HG03432 (cell line): ENCODE data around the gene CMSS1.
"Not testable (repeated sequence)": the region's sequence is repeated elsewhere in the genome, so short reads cannot be mapped to it uniquely, and the experiment has no call there.

Experiments used
- ATAC-seq: cut with Tn5 transposase; IDR thresholded peaks from one replicate; pipeline ENCODE4 v1.9.1; 2021; ENCODE audit warnings: mild to moderate bottlenecking, moderate library complexity; ENCODE audit not compliant: unreplicated experiment

Gene CMSS1

DNA sequence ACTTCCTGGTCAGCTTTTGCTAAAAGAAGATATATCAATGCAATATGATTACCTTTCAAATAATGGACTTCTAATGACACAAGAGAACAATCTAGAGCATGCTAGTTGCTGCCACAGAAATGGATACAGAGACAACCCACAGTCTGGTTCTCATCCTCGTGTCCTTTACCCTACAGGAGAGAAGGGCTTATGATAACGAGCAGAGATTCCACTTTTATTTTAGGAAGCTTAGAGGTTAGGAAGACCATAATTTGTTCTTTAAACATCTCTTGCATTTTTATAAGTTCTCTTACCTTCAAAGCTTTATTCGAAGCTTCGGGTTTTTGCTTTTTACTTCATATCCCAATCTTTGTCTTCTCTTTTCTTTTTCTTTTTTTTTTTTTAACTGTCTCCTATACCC lies 257.5 kb downstream of the CMSS1 start:
- ATAC-seq, result no peak

DNA sequence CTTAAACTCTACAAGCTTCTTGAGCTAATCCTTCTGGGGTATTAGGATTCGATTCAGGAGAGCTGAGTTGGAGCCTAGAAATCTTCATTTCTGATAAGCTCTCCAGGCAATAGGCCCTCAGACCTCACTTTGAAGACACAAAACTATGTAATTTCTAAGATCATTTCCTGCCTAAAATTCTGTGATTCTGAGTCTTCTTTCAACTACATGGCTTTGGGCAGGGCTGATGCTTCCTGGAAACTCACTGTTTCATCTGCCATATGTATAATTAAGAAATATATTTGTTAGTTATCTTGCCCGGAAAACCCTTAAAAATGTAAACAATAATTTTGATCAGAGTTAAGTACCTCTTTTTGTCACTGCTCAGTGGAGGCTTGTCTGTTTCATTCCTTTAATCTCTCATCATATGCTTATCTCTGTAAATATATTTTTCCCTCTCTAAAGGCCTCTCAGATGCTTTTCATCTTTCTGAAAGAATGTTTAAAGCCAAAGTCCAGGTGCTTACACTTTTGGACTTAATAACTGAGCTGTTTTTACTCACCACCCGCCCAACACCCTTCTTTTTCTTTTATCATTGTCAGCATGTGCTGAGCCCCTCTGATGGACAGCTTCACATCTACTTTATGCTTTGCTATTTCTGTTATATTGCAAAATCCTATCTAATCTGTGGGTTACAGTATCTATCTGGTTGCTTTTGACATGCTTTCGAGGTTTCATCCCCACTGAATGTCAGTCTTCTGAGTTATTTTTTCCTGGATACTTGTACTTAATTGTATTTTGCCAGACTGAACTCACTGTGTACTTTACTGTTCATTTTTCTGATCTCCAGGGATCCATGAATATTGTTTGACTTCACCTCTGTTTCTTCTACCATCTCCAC lies 258.4 kb downstream of the CMSS1 start:
- no peak for ATAC-seq

DNA sequence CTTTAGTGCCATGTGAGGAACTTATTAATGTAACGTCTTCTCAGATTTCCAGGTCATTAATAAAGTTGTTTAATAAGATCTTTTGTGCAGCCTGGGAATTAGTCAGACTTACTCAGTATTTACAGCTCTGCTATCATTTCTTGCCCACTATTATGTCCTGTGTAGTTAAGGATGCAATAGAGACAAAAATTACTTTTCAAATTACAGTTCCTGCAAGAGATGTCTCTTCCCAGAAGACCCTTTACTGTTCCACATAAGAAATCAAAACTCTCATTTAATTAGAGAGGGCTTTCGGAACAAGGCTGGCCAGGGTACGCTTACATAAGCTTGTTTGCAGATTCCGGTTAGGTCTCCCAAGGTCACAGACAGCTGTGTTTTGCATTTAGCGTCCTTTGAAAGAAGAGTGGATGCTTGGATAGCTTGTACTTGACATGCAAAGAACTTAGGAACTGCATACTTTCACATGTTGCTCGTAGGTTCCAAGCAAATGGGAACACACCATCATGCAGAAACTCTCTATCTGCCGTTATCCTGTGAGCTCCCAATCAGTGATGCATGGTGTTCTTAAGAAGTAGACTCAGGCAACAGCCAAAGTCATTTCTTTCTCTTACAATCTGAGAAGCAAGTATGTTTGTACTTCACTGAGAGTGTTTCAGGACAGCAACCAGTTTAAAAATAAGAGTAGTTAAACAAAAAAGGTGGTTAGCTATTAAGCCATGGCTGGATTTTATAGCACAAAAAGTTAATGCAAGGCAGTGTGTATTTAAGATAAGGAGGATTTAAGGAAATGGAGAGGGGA lies 259.3 kb downstream of the CMSS1 start:
- no peak for ATAC-seq

DNA sequence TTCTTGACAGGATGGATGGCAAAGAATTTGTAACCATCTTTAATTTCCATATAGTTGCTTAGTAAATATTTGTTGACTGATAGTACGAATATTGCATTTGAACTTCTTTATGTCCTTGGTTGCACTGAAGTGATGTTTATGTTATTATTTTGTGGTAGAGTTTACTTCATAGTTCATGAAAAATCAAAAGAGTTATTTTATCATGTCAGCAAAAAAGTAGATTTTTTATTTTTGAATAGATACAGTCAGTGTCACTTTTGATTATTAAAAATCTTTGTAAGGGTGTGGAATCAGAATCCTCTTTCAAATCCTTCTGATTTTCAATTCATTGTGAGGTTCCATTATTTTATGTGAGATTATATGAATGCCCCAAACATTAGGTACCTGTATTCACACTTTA lies 261.7 kb downstream of the CMSS1 start:
- ATAC-seq, result no peak

DNA sequence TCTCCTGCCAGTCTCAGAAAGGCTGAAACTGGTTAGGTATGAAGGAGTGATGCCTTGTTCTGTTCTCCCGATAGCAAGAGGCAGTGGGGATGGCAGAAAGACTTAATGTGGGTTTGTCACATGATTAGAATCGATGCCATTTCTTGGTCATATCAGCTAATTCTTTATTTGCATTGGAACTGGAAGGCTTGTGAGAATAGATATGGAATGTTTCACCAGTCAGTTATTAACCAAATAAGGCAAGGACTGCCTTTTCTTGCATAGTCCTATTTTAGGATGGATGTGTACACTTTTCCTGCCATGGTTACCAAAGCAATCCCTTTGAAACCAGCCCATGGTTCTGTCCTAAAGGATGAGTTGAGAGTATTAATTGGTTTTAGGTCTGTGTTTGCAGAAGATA lies 262.9 kb downstream of the CMSS1 start:
- no peak for ATAC-seq

DNA sequence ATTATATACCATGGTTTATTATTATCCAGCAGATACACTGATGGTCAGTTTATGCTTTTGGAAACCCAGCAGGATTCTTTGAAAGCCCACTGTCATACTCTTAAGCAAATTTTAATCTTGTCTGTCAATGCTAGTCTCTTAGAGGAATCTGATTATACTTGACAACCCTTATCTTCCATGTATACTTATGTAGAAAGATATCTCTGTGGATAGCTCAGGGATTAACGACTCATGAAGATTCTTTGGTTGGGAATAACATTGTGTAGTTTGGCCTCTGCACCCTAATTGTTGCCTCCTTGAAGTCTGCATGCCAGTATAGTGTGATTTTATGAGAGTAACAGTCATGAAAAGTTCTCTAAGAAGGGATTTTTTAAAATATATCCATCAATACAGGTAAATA lies 263.6 kb downstream of the CMSS1 start:
- ATAC-seq, result no peak

DNA sequence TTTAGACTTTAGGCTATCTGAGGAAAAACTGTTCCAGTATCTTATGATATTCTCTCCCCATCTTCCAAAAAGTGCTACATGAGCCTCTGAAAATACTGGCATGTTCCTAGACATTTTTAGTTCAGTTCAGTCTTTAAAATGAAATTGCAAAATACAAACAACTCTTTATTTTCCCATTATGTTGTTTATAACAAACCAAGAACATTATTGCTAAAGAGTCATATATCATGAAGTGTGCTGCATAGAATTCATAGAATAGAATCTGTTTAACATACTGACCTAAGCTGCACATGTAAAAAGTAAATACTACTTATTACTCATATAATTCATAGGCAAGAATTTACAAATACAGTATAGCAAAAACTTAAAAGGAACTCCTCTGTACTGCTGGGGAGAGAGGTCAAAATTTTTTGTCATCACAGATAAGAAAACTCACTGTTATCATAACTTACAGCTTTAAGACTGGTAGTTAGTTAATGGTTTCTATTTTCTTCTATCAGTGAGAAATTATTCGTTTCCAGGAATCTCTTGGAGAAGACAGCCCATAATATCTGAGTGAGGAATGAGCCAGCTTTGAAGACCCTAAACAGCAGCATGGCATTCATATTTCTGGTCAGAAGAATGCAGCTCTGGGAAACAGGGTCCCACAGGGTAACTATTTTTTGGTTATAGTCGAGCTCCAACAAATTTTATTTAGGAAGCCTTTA lies 264.5 kb downstream of the CMSS1 start:
- ATAC-seq, result no peak

DNA sequence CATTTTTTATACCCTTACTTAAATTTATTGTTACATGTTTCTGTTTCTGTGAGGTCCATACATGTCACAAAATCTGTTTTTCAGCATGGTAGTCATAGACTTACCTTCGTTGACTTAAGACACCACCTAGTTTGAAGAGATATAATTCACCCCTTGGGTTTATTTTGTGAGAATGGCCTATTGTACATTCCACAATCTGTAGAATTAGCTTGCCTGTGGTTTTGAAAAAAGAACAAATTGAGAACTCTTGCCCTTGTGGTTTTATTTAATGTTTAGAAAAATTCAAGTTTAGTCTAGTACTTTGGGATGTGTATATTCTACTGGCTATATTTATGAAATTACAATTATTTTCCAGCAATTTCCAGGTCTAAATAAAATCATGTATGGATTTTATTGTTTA lies 265.1 kb downstream of the CMSS1 start:
- no peak for ATAC-seq

DNA sequence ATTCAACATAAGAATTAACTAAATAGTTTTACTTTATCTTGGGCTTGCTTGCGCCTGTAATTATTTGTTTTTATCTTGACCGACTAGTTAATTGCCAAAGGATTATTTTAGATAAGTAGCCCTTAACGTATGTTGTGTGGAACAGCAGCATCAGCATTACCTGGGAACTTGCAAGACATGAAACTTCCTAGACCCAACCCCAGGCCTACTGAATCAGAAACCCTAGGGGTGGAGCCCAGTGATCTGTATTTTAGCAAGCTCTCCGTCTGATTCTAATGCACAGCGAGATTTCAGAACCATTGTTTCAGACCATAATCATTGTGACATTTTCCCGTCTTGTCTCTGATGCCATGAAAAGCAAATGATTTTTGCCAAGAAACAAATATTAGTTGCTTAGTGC lies 265.5 kb downstream of the CMSS1 start:
- ATAC-seq, result no peak

DNA sequence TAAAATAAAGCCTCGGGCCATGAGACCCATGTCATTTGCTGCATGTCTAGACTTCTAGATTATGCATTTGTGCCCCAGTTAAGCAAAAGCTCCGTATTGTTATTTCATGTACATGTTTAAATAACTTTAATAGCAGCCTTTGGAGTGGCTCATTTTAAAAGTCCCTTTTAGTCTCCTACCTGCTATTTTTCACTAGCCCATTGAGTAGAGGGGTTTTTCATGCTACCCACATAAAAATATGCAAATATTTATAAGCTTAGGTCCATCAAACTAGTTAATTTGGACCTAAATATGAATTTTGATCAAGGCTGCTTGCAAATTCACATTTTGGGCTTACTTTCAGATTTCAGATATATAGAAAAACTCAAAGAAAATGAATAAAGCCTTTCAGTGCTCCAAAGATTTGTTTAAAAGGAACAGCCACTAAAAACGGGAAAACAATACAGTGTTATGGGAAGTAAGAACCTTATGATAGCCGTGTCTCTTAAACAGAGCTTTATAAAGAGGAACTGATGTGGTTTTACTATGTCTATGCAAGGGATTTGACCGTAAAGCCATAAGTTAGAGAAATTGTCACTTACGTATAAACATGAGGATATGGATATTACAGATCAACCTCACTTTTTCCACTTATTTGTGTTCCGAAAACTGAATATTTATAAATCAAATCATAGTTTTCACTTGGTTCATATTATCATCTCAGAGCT lies 266.6 kb downstream of the CMSS1 start:
- no peak for ATAC-seq

DNA sequence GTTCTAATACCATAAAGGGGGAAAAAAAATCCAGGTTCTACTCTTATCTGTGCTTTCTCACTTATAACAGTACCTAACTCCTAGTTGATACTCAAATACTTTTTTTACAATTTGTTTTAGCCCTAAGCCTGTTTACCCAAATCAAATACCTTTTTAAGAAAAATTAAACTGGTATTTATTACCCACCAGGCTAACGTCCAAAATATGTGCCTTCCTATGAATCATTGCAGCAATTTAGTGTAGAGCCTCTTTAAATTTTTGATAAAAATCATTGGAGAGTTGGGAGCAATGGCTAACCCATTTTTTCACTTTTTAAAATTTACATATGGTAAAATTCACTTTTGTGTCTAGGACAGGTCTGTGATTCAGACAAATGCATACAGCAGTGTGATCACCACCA lies 268.7 kb downstream of the CMSS1 start:
- no peak for ATAC-seq

DNA sequence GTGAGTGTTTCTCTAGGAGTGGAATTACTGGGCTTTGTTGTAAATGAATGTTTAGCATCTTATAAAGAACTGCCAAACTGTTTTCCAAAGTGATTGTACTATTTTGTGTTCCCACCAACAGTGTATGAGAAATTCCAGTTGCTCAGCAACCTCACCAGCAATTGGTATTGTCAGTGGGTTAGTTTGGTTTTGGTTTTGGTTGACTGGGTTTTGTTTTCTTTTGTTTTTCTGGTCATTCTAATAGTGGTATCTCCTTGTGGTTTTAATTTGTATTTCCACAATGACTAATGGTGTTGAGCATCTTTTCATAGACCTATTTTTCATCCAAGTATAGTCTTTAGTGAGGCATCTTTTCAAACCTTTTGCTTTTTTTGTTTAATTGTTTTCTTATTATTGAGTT lies 269.5 kb downstream of the CMSS1 start:
- peak; percentile 97 for ATAC-seq

DNA sequence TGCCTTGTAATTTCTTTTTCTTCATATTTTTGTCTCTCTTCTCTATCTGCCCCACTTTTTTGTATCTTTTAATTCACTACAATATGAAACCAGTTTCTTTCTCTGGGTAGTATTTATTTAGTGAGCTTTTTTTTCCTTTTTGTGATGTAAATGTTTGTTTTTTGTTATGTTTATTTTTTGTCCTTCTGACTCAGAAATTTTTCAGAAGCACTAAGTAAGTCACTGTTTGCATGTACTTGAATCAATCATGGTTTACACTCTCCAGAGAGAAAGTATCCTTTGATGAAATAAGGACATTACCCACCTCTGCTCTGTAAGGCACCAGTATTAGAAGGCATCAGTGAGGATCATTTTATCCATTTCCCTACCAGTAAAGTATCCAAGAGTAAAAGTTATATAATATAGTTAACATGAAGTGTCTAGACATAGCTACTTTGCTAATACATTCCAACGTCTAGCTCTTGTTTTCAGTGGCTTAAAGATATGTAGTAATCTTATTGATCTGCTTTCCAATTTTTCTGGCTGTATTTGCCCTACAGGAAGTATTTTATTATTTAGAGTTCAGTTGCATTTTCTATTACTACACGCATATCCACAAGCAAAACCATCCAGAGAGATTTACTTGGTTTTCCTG lies 271.2 kb downstream of the CMSS1 start:
- ATAC-seq, result no peak

DNA sequence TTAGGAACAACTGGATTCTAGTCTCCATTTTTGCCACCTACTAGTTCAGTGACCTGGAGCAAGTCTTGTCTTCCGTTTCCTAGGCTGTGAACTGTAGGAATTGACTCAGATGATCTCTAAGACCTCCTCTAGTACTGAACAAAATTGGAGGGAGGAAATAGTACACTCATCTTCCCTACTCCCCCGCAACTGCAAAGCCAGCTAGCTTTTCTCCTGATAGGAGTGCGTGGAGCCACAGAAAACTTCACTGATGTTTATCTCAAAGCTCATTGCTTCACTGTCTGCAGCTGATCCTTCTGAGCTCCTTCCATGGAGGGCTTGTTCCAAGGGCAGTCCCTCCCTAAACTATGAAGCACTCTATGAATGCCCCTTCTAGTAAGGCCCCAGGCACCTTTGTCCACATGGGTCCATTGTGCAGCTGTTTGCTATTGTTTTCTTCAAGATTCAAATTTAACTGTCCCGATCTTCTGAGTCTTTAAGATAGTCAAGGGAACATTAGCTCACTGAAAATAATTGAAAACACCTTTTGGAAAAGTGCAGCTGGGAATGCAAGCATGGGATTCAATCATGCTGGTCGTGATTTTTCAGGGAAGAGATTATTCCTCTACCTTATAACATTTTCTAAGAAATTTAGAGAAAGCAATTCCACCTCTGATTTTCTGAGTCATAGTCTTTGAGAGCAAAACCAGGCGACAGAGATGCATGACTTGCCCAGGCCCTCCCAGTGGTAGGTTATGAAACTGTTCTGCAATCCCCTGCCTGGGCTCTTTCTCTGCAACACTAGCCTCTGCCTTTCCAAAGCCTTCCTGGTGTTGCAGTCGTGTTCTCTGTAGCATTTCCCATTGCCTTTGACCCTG lies 272.4 kb downstream of the CMSS1 start:
- peak; percentile 68 for ATAC-seq

DNA sequence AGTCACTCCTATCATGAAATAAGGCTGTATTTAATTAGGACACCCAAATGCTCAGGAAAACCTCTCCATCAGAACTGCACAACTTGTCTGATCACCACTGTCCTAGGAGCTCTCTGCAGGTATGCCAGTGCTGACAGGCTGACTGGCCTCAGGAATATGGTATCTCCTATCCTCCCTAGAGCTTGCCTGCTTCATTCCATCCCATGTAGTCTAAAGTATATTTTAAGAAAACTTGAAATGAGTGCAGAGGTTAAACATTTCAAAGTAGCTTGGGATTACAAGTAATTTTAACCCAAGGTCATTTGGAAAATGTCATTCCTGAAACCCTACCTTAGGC lies 273.0 kb downstream of the CMSS1 start:
- ATAC-seq, result peak; percentile 16

DNA sequence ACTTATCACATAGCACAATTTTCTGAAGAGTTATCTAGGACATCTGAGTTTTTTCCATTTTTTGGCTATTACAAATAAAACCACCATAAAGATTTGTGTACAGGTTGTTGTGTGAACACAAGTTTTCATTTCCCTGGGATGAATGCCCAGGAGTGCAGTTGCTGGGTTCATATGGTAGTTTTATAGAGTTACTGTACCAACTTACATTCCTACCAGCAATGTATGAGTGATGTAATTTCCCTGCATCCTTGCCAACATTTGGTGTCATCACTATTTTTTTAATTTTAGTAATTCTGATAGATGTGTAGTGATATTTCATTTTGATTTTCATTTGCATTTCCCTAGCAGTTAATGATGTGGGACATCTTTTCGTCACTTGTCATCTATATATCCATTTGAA lies 276.2 kb downstream of the CMSS1 start:
- ATAC-seq, result no peak

DNA sequence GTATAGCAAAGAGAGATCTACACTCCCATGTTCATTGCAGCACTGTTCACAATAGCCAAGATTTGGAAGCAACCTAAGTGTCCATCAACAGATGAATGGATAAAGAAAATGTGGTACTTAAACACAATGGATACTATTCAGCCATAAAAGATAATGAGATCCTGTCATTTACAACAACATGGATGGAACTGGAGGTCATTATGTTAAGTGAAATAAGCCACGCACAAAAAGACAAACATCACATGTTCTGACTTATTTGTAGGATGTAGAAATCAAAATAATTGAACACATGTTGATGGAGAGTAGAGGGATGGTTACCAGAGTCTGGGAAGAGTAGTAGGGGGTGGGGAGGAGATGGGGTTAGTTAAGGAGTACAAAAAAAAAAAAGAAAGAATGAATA lies 278.6 kb downstream of the CMSS1 start:
- ATAC-seq, result not testable (repeated sequence)

DNA sequence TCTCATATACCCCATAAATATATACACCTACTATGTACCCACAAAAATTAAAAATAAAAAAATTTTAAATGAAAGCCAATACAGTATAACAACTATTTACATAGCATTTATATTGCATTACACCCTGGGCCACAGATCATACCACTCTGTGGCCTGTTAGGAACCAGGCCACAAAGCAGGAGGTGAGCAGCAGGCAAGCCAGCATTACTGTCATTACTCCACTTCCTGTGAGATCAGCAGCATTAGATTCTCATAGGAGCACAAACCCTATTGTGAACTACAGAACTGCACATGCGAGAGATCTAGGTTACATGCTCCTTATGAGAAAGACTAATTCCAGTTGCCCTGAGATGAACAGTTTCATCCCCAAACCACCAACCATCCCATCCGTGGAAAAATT lies 279.2 kb downstream of the CMSS1 start:
- no peak for ATAC-seq

DNA sequence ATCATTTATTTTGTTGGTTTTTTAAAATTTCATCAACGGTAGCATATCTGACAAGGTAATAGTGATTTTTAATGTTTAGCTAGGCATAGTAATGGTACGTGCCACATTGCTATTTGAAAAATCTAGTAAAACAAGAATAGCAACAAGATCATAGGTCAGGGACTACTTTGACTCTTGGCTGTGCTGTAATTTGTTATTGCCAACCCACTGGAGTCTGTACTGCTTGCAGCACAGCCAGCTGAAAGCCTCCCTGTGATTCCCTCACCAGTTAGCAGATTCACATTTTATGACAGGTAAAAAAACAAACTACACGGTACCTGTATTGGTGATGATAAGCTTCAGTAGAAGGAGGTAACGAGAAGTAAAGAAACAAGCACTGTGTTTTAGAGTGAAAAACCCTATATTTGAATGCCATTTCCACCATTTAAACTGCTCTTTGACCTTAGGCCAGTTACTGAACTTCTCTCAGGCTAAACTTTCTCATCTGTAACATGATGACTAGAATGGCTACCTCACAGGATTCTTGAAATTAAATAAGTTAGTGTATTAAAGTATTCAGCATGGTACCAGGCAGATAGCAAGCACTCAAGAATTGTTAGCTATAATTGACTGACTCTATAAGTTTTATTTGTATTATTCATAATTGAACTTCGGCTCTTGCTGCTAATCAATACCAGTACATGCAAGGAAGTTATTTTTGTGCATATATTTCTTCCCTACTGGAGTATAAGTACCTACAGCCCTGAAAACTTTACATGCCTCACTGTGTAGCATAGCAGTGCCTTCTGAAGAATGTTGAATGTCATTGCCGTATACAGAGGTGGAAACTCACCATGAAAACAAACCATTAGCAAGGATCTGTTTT lies 280.5 kb downstream of the CMSS1 start:
- no peak for ATAC-seq
